Thymus (tissue), 14 donors: Measurements from ENCODE around the gene GPATCH3. TPM values are rescaled to one million over a fixed set of nuclear protein-coding genes. Genes with fewer than 3 reads are reported as not detected.
"Not testable (repeated sequence)": the region's sequence is repeated elsewhere in the genome, so short reads cannot be mapped to it uniquely, and the experiment has no call there.

ENCODE experiments used
- DNase-seq, 9 donors: peaks; one replicate each; pipeline ENCODE4 v3.0.0-alpha.2; 2013; ENCODE audit warnings: low spot score in 9 of 9, low read depth in 6 of 9, missing footprints in 1 of 9
- H3K27ac ChIP-seq, 2 donors: one replicate each; pipeline ENCODE4 v1.5.1; 2013; ENCODE audit warnings: control low read depth in 1 of 2, low read depth in 1 of 2, low read length in 1 of 2, mild to moderate bottlenecking in 1 of 2, moderate library complexity in 1 of 2
- H3K27me3 ChIP-seq, 2 donors: one replicate each; pipeline ENCODE4 v1.5.1; 2013; ENCODE audit warnings: low read length in 1 of 2; ENCODE audit not compliant: control insufficient read depth in 2 of 2, insufficient read depth in 1 of 2
- H3K36me3 ChIP-seq, 2 donors: one replicate each; pipeline ENCODE4 v1.5.1; 2013; ENCODE audit warnings: low read length in 1 of 2, mild to moderate bottlenecking in 1 of 2, moderate library complexity in 1 of 2; ENCODE audit not compliant: control insufficient read depth in 2 of 2, insufficient read depth in 2 of 2
- H3K4me1 ChIP-seq, 2 donors: one replicate each; pipeline ENCODE4 v1.5.1; 2013; ENCODE audit warnings: low read length in 2 of 2; ENCODE audit not compliant: control insufficient read depth in 2 of 2, insufficient read depth in 2 of 2
- H3K4me3 ChIP-seq, 2 donors: one replicate each; pipeline ENCODE4 v1.5.1; 2013; ENCODE audit warnings: low read length in 2 of 2, control low read depth in 1 of 2, mild to moderate bottlenecking in 1 of 2
- H3K9me3 ChIP-seq, 2 donors: one replicate each; pipeline ENCODE4 v1.5.1; 2013; ENCODE audit warnings: low read length in 1 of 2, mild to moderate bottlenecking in 1 of 2; ENCODE audit not compliant: control insufficient read depth in 2 of 2, insufficient read depth in 1 of 2
- WGBS: extraction: QIAGEN DNeasy Blood & Tissue Kit; methylation state at CpG from one replicate; pipeline ENCODE4 v1.1.7; 2013; 5-methylcytosine and 5-hydroxymethylcytosine counted together
- long read RNA-seq, 10 donors: transcript quantifications; one replicate each; lab custom pipeline, GENCODE V29; 2026
- polyA plus RNA-seq: library from polyadenylated mRNA; stranded (reverse); fragments of 200-250 nt; gene quantifications from one replicate; pipeline ENCODE4 v1.2.3, GENCODE V29; 2013
- total RNA-seq: library from RNA; stranded (reverse); fragments of 120-200 nt; gene quantifications from one replicate; pipeline ENCODE4 v1.2.4, GENCODE V29; 2013
- donor health status: healthy.

GPATCH3 gene, protein sequence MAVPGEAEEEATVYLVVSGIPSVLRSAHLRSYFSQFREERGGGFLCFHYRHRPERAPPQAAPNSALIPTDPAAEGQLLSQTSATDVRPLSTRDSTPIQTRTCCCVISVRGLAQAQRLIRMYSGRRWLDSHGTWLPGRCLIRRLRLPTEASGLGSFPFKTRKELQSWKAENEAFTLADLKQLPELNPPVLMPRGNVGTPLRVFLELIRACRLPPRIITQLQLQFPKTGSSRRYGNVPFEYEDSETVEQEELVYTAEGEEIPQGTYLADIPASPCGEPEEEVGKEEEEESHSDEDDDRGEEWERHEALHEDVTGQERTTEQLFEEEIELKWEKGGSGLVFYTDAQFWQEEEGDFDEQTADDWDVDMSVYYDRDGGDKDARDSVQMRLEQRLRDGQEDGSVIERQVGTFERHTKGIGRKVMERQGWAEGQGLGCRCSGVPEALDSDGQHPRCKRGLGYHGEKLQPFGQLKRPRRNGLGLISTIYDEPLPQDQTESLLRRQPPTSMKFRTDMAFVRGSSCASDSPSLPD
- total RNA-seq (10.4 TPM), polyA plus RNA-seq (15.8 TPM)
- long read RNA-seq, donor 1, partial matches to known transcripts = 0 of 1 reads
- long read RNA-seq, donor 1, other reads (novel, unspliced or antisense) = 0 of 1 reads
- long read RNA-seq, donor 2, transcript GPATCH3-201 (7 exons, 2,123 nt) = major isoform, 9 of 9 reads
- long read RNA-seq, donor 2, partial matches to known transcripts = 0 of 9 reads
- long read RNA-seq, donor 2, other reads (novel, unspliced or antisense) = 0 of 9 reads
- long read RNA-seq, donor 3, partial matches to known transcripts = 0 of 3 reads
- long read RNA-seq, donor 3, other reads (novel, unspliced or antisense) = 0 of 3 reads
- long read RNA-seq, donor 4, partial matches to known transcripts = 0 of 1 reads
- long read RNA-seq, donor 4, other reads (novel, unspliced or antisense) = 0 of 1 reads
- long read RNA-seq, donor 5, transcript GPATCH3-201 (7 exons, 2,123 nt) = major isoform, 6 of 285 reads
- long read RNA-seq, donor 5, partial matches to known transcripts = 181 of 285 reads
- long read RNA-seq, donor 5, other reads (novel, unspliced or antisense) = 98 of 285 reads
- long read RNA-seq, donor 6, partial matches to known transcripts = 0 of 2 reads
- long read RNA-seq, donor 6, other reads (novel, unspliced or antisense) = 0 of 2 reads
- long read RNA-seq, donor 7, partial matches to known transcripts = 0 of 3 reads
- long read RNA-seq, donor 7, other reads (novel, unspliced or antisense) = 0 of 3 reads
- long read RNA-seq, donor 8, partial matches to known transcripts = 0 of 2 reads
- long read RNA-seq, donor 8, other reads (novel, unspliced or antisense) = 0 of 2 reads
- long read RNA-seq, donor 9, partial matches to known transcripts = 0 of 3 reads
- long read RNA-seq, donor 9, other reads (novel, unspliced or antisense) = 0 of 3 reads
- long read RNA-seq, donor 10, partial matches to known transcripts = 0 of 3 reads
- long read RNA-seq, donor 10, other reads (novel, unspliced or antisense) = 0 of 3 reads

- WGBS = under 1% methylated on average over 50 of the region's 50 CpGs
- Histone ChIP-seq H3K9me3 (no peaks in the 10 kb centered on the region), H3K4me3 (peak within 1 kb of the TSS; percentile 96 to 97), H3K4me1 (peaks cover 10 to 19% of the 10 kb centered on the region in 2 donors), H3K27ac (peak within 1 kb of the TSS; percentile 88 to 89), H3K27me3 (no peaks in the 10 kb centered on the region), H3K36me3 (peaks cover 19 to 20% of the 10 kb centered on the region in 2 donors)
- peak; percentile 74 to 95 (median 90) for DNase-seq
Measured at GRCh38 chr1:26900001-26900814, at the start of gene GPATCH3. GPATCH3 (minus strand) TSS chr1:26900467; CDS start chr1:26900442, 25 bp downstream.

DNA sequence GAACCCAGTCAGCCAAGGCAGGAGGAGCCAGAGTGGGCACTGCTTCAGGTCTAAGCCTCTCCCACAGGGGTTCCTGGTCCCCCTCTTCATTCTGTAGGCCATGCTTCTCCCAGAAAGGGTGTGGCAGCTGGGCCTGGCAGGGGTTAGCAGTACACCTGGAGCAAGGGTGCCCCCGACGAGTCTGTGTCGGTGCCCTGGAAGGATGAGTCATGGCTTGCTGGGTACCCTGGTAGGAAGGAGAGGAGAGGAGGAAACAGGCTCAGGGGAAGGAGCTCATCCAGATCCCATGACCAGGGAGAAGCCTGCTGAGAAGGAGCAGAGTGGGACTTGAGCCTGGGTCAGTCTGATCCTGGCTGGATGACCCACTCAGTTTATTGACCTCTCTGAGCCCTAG is 49.7 kb upstream of the GPATCH3 start:
- DNase-seq = no peak
- 91% methylated on average over 3 of the region's 3 CpGs for WGBS
- Histone ChIP-seq H3K4me3 (no peak overlapping the region), H3K36me3 (peaks cover 22% of the 10 kb centered on the region in 2 donors), H3K27me3 (no peaks in the 10 kb centered on the region), H3K9me3 (no peaks in the 10 kb centered on the region), H3K4me1 (no peaks in the 10 kb centered on the region), H3K27ac (no peak overlapping the region)

DNA sequence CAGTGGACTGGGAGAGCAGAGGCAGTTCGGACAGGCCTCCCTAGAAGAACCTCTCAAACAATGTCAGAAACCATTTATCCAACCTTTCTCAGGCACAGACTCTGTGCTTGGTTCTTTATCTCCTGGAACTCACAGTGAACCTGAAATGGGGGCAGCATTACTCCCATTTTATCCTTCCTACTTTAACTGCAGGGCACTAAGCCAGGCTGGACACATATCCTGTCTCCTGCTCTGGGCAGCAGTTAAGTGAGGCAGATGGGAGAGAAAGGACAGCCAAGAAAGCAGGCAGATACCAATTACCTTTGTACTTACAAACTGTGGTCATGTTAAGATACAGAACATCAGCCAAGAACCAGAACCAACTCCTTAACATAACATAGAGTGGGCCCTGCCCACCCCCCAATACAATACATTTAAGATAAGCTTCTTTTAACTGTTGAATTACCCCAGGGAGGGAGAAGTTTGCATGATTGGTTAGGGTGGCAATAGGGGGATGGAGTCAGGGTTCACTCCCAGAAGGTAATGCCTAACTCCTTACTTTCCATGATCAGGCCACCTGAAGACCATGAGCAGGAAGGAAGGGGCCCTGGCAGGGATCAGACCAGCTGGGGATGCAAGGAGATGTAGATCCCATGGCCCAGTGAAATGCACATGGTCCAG is 49.1 kb upstream of the GPATCH3 start:
- Histone ChIP-seq H3K36me3 (peaks cover 23 to 26% of the 10 kb centered on the region in 2 donors), H3K27me3 (no peaks in the 10 kb centered on the region), H3K4me3 (no peak overlapping the region), H3K9me3 (no peaks in the 10 kb centered on the region), H3K4me1 (no peaks in the 10 kb centered on the region), H3K27ac (no peak overlapping the region)
- DNase-seq = no peak
- WGBS = 97% methylated on average over 1 of the region's 1 CpG

DNA sequence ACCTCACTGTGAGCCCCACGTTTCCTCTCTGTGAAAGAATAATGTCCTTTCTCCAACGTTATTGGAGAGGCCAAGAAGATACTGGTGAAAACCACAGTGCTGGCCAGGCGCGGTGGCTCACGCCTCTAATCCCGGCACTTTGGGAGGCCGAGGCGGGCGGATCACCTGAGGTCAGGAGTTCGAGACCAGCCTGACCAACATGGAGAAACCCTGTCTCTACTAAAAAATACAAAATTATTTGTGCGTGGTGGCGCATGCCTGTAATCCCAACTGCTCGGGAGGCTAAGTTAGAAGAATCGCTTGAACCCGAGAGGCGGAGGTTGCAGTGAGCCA is 48.4 kb upstream of the GPATCH3 start:
- not testable (repeated sequence) for H3K4me1 ChIP-seq, H3K27ac ChIP-seq, DNase-seq, H3K4me3 ChIP-seq, H3K27me3 ChIP-seq, H3K9me3 ChIP-seq
- H3K36me3 ChIP-seq = peaks cover 30 to 34% of the 10 kb centered on the region in 2 donors
- WGBS = 95% methylated on average over 16 of the region's 16 CpGs

GRCh38 chr1:26946270-26946669 is 46.0 kb upstream of the GPATCH3 start:
- H3K9me3 ChIP-seq = no peaks in the 10 kb centered on the region
- H3K4me1 ChIP-seq = no peaks in the 10 kb centered on the region
- H3K27me3 ChIP-seq = no peaks in the 10 kb centered on the region
- no peak for DNase-seq
- 97% methylated on average over 4 of the region's 4 CpGs for WGBS
- H3K36me3 ChIP-seq = peaks cover 54 to 56% of the 10 kb centered on the region in 2 donors
- H3K4me3 ChIP-seq = no peak overlapping the region
- no peak overlapping the region for H3K27ac ChIP-seq

DNA sequence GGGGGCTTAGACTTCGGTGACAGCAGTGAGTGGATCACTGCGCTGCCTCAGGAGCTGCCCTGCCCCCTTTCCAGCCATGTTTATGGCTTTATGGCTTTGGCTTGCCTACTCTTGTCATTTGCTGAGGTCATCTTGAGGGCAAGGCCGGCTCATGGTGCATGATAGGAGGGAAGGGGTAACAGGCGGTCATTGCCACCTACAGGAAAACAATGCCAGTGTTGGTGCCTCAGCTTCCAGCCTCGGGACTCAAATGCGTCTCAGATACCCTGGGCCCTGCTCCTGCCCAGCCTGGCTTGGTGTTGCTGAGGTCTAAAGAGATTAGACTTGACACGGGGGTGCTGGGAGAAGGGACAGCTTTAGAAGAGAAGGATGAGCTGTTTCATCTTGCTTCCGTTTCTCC is 45.5 kb upstream of the GPATCH3 start:
- no peak for DNase-seq
- H3K4me3 ChIP-seq = no peak overlapping the region
- H3K36me3 ChIP-seq = peaks cover 56 to 59% of the 10 kb centered on the region in 2 donors
- no peaks in the 10 kb centered on the region for H3K4me1 ChIP-seq
- no peak overlapping the region for H3K27ac ChIP-seq
- no peaks in the 10 kb centered on the region for H3K9me3 ChIP-seq
- no peaks in the 10 kb centered on the region for H3K27me3 ChIP-seq
- 98% methylated on average over 8 of the region's 8 CpGs for WGBS

DNA sequence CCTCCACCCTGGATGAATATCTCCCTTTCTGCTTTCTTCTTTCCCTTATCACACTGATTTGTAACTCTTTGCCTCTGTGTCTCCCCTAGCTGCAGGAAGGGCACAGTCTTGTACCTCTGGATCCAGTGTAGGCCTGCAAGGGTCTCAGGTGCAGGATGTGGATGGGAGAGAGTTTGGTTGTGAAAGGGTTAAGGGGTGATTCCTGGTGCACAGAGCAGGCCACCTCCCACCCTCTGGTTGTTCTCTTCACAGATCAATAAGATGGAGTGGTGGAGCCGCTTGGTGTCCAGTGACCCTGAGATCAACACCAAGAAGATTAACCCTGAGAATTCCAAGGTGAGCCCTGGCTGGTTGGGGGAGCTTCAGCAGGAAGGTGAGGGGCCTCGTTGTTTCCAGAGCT is 44.9 kb upstream of the GPATCH3 start:
- WGBS = 95% methylated on average over 2 of the region's 2 CpGs
- H3K27me3 ChIP-seq = no peaks in the 10 kb centered on the region
- DNase-seq = no peak

More for the DNA sequence above, 44.9 kb upstream of the GPATCH3 start:
- H3K4me1 ChIP-seq = no peaks in the 10 kb centered on the region
- no peaks in the 10 kb centered on the region for H3K9me3 ChIP-seq
- H3K36me3 ChIP-seq = peaks cover 56 to 59% of the 10 kb centered on the region in 2 donors
- H3K4me3 ChIP-seq = no peak overlapping the region
- no peak overlapping the region for H3K27ac ChIP-seq
